AG04450 (cell line): ENCODE measurements around the gene SPINK5. TPM values are rescaled to one million over a fixed set of nuclear protein-coding genes. Genes with fewer than 3 reads are reported as not detected.

ENCODE experiments used
- CTCF ChIA-PET: fragments of 300-600, 350-600 bp; formaldehyde crosslinking; extraction: SDS; loops from one replicate; lab custom pipeline; 2022; ENCODE audit warnings: antibody characterized with exemption, inconsistent platforms; lab: Charles Lee
- POLR2A ChIA-PET: fragments of 350-600 bp; formaldehyde crosslinking; extraction: SDS; loops from one replicate; lab custom pipeline; 2021; ENCODE audit warnings: antibody characterized with exemption, inconsistent platforms; lab: Yijun Ruan, JAX
- DNase-seq: peaks from one replicate; pipeline ENCODE4 v3.0.0-alpha.2; 2011; ENCODE audit warnings: low read depth, low spot score
- H3K27ac ChIP-seq: one replicate; pipeline ENCODE4 v1.5.1; 2012; ENCODE audit warnings: low read depth, low read length, control low read depth
- H3K27me3 ChIP-seq: one replicate; pipeline ENCODE4 v1.6.0; 2012; ENCODE audit warnings: low read length; ENCODE audit not compliant: control insufficient read depth, insufficient read depth
- H3K4me3 ChIP-seq: 2 replicates; pipeline ENCODE4 v1.5.1; 2011; ENCODE audit warnings: mild to moderate bottlenecking, low read depth, low read length, control low read depth
- H3K9me3 ChIP-seq: 2 replicates; pipeline ENCODE4 v1.5.1; 2012; ENCODE audit warnings: low read length; ENCODE audit not compliant: control insufficient read depth, insufficient read depth
- CTCF ChIP-seq: IDR thresholded peaks from 2 replicates; pipeline ENCODE4 v1.5.1; 2011; ENCODE audit warnings: low read depth, low read length, control low read depth, inconsistent platforms
- polyA plus RNA-seq: library from polyadenylated mRNA; depleted of rRNA; stranded (reverse); fragments of >200 nt; gene quantifications from 2 replicates; pipeline ENCODE4 v1.2.3, GENCODE V29; 2011

Gene SPINK5
- polyA plus RNA-seq, 1 experiment = not detected

GRCh38 chr5:148172377-148172776 is 108.6 kb downstream of the SPINK5 start:
- no peak overlapping the region for H3K4me3 ChIP-seq
- no peak for DNase-seq
- no peaks in the 10 kb centered on the region for H3K9me3 ChIP-seq
- ChIA-PET CTCF (interaction anchor here (1.2 to 1.9 kb wide), 2 partner anchors 14 to 559 kb away, joined by 3 to 6 read pairs; no protein-coding TSS in a partner anchor), POLR2A (no interaction called here)
- H3K27me3 ChIP-seq = no peaks in the 10 kb centered on the region
- H3K27ac ChIP-seq = no peak overlapping the region
- no peak for TF ChIP-seq CTCF

GRCh38 chr5:148176480-148176879 is 112.7 kb downstream of the SPINK5 start:
- H3K27me3 ChIP-seq = peaks cover 2% of the 10 kb centered on the region
- no peak overlapping the region for H3K27ac ChIP-seq
- no peaks in the 10 kb centered on the region for H3K9me3 ChIP-seq
- H3K4me3 ChIP-seq = no peak overlapping the region
- DNase-seq = no peak
- CTCF ChIA-PET = interaction anchor here (1.5 to 2.4 kb wide), 2 partner anchors 198 to 554 kb away, joined by 5 to 27 read pairs; no protein-coding TSS in a partner anchor
- POLR2A ChIA-PET = no interaction called here
- no peak for TF ChIP-seq CTCF

GRCh38 chr5:148177207-148177606 is 113.4 kb downstream of the SPINK5 start:
- no peak for TF ChIP-seq CTCF
- DNase-seq = no peak
- no peak overlapping the region for H3K27ac ChIP-seq
- CTCF ChIA-PET = no interaction called here
- H3K9me3 ChIP-seq = no peaks in the 10 kb centered on the region
- POLR2A ChIA-PET = no interaction called here
- peaks cover 2% of the 10 kb centered on the region for H3K27me3 ChIP-seq
- H3K4me3 ChIP-seq = no peak overlapping the region

GRCh38 chr5:148179234-148179824 is 115.5 kb downstream of the SPINK5 start:
- H3K27ac ChIP-seq = no peak overlapping the region
- peak; percentile 70 for TF ChIP-seq CTCF
- peak; percentile 32 for DNase-seq
- H3K4me3 ChIP-seq = no peak overlapping the region
- CTCF ChIA-PET = interaction anchor here (0.6 to 3.5 kb wide), 21 partner anchors 14 to 935 kb away, joined by 3 to 117 read pairs (median 5); no protein-coding TSS in a partner anchor
- POLR2A ChIA-PET = no interaction called here
- H3K27me3 ChIP-seq = peaks cover 2% of the 10 kb centered on the region
- no peaks in the 10 kb centered on the region for H3K9me3 ChIP-seq

- H3K27ac ChIP-seq = no peak overlapping the region
- no peaks in the 10 kb centered on the region for H3K27me3 ChIP-seq
- TF ChIP-seq CTCF = no peak
- no peaks in the 10 kb centered on the region for H3K9me3 ChIP-seq
- CTCF ChIA-PET = interaction anchor here (0.7 to 1.4 kb wide), 3 partner anchors 14 to 544 kb away, joined by 3 to 9 read pairs (median 3); no protein-coding TSS in a partner anchor
- POLR2A ChIA-PET = no interaction called here
- DNase-seq = no peak
- no peak overlapping the region for H3K4me3 ChIP-seq
Measured at GRCh38 chr5:148186248-148187003, 122.6 kb downstream of the SPINK5 start.
